Stimulated activated CD4-positive, alpha-beta T cell treated with anti-CD3 and anti-CD28 coated beads, Interleukin-1b, Interleukin-23, amount 100 ng/mL, for 4 hours (primary cell): ENCODE results near the gene EGF.
"Not testable (repeated sequence)": the region's sequence is repeated elsewhere in the genome, so short reads cannot be mapped to it uniquely, and the experiment has no call there.

ENCODE experiments used
- DNase-seq, 2 donors: peaks; one replicate each; pipeline ENCODE4 v3.0.0-alpha.2; 2020; ENCODE audit warnings: low read depth in 2 of 2

The EGF gene

GRCh38 chr4:109914322-109914721, 1.6 kb downstream of the EGF start:
- no peak for DNase-seq

DNA sequence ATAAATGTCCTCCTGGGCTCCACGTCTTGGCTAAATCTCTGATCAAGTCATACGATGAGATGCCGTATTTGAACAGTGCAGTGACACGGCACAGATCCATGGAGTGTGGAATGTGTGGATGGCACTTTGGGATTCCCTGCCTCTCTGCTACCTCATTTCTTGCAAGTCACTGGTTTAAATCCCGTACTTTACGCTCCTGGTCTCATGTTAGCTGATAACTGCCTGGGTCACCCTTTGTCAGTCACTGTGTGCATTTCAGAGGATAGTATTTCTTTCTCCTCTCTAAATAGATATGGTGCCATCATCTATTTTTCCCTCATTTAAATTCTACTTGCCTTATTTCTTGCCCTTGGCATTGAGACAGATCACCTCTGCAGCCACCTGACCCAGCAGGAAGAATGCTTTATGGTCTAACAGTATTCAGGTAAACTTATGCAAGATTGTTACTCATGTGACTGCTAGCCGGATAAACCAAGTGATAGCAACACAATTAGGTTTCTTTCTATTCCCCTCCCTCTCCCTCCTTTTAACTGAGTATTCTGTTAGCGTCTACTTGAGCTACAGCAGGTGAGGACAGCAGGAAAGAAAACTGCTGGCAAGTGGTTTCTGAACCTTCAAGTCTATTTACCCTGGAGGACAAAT, 2.8 kb downstream of the EGF start:
- DNase-seq = no peak

DNA sequence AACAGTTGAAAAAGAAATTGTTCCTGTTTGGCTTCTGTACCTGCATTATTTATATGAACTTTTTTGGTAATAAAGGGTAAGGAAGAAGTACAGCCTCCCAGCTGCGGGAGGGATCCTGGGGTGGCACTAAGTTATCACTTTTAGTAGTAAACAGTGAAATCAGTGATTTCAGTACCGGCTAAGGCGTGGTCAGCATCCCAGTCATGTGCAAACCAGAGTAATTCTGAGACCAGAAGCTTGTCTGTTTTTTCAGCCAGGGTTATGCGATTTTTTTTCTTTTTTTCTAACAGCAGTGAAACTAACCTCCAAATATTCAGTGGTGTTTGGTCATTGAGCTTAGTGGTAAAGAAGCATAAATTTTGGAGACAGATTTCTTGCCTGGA, 3.3 kb downstream of the EGF start:
- DNase-seq = no peak

- DNase-seq = no peak
Observed at GRCh38 chr4:109921384-109921808, 8.7 kb downstream of the EGF start.

DNA sequence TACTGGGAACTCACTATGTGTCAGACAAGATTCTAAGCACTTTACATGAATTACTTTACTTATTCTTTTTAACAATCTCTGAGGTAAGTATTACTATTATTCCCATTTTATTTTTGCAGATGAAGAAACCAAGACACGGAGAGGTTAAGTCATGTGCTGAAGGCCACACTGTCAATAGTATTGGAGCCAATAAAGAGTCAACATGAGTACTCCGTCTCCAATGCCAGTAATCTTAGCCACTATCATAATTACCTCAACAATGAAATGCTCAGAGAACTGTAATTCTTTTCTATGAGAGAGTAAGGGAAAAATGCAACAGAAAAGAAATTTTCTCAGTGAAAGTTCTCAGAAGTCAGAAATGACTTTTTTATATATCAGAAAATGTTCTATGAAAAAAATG, 12.7 kb downstream of the EGF start:
- no peak for DNase-seq

DNA sequence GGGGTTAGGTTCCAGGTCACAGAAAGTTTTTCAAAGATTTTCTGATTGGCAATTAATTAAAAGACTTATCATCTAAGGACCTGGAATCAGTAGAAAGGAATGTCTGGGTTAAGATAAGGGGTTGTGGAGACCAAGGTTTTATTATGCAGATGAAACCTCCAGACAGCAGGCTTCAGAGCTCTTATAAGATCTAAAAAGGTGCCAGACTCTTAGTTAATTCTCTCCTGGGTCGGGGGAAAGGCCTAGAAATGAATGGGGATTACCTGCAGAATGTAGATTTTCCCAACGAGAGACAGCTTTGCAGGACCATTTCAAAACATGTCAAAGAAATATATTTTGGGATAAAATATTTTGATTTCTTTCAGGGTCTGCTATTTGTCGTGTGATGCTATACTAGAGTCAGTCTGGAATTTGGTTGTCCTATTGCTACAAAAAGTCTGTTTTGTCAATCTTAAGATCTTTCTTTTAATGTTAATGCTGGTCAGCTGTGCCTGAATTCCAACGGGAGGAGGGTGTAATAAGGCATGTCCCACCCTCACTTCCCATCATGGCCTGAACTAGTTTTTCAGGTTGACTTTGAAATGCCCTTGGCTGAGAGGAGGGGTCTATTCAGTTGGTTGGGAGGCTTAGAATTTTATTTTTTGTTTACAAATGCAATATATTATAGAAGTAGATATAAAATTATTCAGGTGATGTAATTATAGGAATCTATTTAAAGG, 15.8 kb downstream of the EGF start:
- DNase-seq = no peak

DNA sequence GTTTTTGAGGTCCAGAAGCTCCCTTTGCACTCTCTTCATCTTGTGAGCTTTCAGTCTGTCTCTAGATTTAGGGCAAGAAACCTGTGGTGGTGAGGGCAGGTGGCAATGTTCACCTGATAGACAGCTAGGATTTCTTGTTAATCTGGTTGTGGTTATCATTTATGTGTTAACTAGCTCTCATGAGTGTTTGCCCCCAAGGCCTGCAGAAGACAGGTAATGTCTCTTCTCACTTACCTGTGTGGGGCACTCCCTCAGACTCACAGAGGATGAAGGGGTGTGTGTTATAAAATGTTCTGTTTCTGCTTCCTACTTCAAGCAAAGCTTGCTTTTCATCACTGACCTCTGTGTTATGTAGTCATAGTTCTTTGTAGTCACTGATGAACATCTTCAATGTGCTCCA, 17.8 kb downstream of the EGF start:
- DNase-seq = no peak

DNA sequence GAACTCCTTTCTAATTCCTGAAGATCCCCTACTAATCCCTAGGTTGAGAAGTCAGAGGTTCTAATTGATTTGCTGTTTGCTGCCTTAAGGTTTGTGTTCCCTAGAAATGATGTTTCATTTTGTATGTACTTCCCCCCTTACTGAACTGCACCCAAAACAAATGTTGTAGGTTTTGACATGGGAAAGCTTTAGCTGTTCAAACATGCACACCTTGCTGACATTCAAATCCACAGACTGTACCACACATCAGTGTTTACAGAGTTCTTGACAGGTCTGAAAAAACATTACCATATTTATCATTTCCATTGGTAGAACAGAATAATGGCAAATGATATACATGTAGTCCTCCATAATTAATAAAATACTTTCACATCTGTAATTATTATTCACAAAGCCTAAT, 18.2 kb downstream of the EGF start:
- no peak for DNase-seq

GRCh38 chr4:109931318-109931717, 18.6 kb downstream of the EGF start:
- DNase-seq = no peak

DNA sequence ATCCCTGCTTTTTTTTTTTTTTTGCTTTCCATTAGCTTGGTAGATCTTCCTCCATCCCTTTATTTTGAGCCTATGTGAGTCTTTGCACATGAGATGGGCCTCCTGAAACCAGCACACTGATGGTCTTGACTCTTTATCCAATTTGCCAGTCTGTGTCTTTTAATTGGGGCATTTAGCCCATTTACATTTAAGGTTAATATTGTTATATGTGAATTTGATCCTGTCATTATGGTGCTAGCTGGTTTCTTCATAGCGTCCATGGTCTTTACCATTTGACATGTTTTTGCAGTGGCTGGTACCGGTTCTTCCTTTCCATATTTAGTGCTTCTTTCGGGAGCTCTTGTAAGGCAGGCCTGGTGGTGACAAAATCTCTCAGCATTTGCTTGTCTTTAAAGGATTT, 24.7 kb downstream of the EGF start:
- not testable (repeated sequence) for DNase-seq

GRCh38 chr4:109939190-109939589, 26.5 kb downstream of the EGF start:
- DNase-seq = no peak

DNA sequence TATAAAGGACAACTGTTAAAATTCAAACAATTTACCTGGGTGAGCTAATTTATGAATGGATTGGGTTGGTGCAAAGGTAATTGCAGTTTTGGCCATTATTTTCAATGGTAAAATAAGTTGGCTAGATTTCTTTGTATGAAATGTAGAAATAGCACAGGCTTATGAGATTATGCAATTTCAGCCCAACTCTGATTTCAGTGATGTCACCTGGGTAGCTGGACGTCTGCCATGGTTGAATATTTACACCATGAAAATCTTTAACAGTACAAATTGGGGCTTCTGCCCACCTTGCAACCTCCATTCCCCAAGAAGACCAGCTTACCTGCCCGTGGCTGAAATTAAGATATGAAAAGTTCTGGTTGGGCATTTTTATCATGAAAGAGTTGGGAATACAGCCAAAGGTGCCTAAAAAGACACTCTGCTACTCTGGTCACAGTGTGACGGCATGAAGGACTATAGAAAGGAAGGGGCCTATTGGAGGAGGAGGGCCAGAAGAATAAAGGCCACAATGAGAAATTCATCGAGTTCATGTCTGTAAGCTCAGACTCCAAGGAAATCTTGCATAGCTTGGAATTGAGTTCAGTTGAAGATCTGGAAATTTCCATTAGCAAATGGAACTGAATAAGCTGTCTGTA, 29.7 kb downstream of the EGF start:
- DNase-seq = no peak

GRCh38 chr4:109943745-109944144, 31.1 kb downstream of the EGF start:
- DNase-seq = no peak

DNA sequence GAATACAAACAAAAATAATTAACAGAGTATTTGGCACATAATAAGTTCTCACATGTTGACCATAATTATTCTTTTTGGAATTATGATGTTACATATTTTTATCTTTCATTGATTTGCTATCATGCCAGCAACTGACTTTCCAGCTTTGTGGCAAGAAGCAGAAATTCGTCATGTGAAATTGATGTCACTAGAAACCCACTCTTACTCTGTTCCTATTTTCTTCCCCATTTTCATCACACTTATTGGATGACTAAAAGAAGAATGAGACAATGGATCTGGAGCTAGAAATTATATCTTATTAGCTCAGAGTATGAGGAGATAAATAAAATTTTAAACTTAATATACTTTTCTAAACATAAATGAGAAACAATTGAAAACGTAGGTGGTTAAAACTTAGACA, 31.9 kb downstream of the EGF start:
- no peak for DNase-seq

DNA sequence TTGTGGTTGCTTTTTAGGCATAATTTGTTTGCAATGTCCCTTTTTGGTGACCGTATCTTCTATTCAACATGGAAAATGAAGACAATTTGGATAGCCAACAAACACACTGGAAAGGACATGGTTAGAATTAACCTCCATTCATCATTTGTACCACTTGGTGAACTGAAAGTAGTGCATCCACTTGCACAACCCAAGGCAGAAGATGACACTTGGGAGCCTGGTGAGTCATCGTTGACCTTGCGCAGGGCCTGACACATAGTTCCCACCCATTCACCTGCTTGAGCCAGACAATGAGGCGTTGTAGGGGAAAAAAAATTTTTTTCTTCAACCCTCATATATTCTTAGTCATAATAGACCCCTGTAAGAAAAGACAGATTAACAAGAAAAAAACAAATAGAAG, 32.4 kb downstream of the EGF start:
- DNase-seq = peak; percentile 2 to 6

DNA sequence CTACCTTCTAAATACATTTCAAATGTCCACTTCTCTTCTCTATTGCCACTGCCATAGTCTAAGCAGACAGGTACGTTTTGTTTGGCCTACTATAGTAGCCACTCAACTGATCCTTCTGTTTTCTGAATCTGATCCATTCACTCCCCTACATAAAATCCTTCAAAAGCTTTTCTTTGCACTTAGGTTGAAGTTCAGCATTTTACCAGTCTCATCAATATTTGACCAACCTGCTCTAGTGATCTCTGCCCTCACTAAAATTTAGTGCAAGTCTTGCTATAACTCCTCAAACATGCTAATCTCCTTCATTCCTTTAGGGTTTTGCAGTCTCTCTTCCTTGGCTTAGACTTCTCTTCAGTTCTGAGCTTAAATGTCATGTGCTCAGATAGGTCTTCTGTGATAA, 33.4 kb downstream of the EGF start:
- DNase-seq = no peak

DNA sequence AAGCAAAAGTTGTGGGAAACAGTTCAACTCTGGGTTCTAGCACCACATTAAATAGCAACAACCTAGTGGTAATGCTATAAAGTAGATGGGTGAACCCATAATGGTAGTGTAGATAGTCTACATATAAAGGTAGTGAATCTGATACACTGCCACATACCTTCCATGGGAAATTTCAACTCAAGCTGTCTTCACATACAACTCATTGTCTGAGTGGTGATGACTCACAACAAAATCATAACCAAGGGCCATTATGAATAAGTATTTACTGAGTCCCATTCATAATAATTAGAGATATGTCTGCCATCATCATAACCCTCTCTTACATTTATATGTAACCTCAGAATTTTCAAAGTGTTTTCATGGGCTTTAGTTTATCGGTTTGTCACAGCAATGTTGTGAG, 34.8 kb downstream of the EGF start:
- DNase-seq = no peak

GRCh38 chr4:109947918-109948317, 35.2 kb downstream of the EGF start:
- no peak for DNase-seq

- peak in 1 of 2 donors; percentile 5 for DNase-seq
Observed at GRCh38 chr4:109949099-109949718, 36.5 kb downstream of the EGF start.

DNA sequence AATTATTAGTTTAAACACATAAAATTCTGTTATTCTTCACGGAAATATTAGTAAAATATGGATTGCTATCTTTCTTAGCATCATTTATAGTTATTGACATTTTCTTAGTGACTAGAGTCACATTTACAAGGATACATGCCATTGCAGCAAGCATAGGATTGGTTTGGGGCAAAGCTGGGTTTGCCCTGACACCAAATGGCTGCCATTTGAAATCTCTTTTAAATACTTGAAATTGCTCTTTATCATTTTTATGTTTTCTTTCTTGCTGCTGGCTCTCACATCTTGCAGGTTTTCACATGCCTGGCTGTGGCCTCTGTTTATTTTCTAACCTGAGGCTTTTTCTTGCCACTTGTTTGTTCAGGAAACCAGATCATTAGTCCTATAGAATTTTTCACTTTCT, 39.9 kb downstream of the EGF start:
- DNase-seq = no peak

DNA sequence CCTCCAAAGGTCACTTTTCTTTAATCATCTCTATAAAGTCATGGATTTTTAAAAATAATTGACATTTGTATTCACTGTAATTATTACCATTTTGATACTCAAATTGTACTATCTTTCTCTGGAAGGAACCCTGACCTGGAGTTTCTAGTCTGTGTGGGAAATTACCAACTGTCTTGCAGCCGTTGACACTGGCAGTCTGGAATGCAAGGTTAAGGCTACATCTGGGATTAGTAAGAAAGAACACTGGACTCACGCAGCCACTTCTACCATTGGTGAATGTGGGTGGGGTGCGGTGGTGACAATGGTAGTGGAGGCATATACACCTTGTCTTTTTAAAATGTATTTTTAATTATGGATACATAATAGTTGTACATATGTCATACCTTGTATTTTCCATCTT, 40.9 kb downstream of the EGF start:
- no peak for DNase-seq

- DNase-seq = no peak
Observed at GRCh38 chr4:109955146-109955545, 42.5 kb downstream of the EGF start.

DNA sequence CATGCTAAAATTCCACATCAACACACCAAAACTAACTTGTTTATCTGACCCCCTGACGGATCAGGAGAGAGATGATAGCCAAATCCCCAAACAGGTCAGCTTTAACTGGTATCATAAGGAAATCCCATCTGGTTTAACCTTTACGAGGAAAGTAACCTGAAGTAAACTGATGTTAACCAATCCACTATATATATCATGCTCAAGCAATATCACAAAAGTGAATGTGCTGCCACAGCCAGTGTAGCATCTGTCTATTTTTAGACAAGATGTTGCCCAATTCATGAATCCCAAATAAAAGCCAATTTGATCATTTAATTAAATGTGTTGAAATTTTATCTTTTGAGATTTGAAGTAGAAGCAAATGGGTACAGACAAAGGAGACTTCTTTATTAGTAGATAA, 44.5 kb downstream of the EGF start:
- DNase-seq = no peak
